GM11168 (cell line): ENCODE measurements around the gene THSD4.
"Not testable (repeated sequence)": the region's sequence is repeated elsewhere in the genome, so short reads cannot be mapped to it uniquely, and the experiment has no call there.

Experiments
- in situ Hi-C: fragments of 300-500 bp; cut with MboI; formaldehyde crosslinking; loops from one replicate; pipeline ENCODE4 v1.12.0; 2022; ENCODE audit warnings: low sequenced_read_pairs; ENCODE audit not compliant: unreplicated experiment

THSD4 gene

DNA sequence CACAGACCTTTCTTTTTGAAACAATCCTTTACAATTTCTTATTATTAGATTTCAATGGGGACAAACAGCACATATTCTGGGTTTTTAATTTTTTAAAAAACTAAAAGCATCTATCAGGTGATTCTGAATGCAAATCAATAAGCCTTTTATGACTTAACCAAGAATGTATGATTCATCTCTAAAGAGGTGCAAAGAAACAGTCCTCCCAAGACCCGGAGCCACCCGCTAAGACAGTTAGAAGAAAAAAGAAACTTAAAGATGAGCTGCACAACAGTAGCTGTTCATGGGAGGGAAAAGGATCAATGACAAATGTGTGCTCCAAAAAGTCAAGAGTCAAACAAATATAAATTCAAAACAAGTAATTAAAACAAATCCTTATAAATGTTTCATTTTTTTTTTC lies 319.5 kb downstream of the THSD4 start:
- in situ Hi-C loops: no loop called here

DNA sequence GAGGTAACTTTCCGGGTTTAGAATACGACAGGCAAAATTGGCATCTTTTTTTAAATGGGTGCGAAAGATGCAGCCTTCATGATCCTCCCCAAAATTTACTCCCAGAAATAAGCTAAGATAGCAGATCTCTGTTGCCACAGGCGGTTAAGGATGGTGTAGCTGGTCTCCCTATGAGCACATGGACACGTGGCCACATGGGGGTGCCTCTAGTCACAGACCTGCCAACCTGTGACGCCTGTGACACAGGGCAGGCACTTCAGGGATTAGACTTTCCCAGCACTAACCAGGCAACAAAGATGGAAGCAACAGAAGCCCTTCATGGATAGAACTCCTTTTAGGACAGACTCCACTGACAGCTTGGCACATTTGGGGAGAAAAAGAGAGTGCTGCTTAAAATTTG lies 320.3 kb downstream of the THSD4 start:
- in situ Hi-C loops: no loop called here

DNA sequence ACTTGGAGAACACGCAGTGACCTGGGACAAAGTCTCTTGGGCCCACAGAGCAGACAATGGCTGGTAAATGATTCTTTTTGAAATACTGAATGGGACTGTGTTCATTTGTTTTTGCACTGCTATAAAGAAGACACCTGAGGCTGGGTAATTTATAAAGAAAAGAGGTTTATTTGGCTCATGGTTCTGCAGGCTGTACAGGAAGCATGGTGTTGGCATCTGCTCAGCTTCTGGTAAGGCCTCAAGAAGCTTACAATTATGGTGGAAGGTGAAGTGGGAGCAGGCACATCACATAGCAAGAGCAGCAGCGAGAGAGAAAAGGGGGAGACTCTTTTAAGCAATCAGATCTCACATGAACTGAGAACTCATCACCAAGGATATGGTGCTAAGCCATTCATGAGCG lies 321.6 kb downstream of the THSD4 start:
- in situ Hi-C loops: no loop called here

GRCh38 chr15:71437404-71437803 lies 322.1 kb downstream of the THSD4 start:
- in situ Hi-C loops: no loop called here

DNA sequence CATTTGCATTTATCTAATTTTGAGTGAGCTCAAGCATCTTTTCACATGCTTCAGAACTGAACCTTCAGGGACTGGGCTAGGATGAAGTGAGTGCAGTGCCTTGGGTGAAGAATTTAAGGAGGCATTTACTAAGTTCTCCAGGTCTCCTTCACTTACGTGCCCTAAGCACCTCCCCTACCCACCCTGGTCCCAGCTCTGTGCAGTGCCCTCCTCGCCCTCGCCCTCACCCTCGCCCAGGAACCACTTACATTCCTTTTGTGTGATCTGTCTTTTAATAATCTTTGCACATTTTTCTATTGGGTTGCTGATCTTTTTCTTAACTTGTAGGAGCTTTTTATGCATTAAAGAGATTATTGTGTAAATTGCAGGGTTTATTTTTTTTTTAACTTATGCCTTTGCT lies 322.6 kb downstream of the THSD4 start:
- in situ Hi-C loops: no loop called here

DNA sequence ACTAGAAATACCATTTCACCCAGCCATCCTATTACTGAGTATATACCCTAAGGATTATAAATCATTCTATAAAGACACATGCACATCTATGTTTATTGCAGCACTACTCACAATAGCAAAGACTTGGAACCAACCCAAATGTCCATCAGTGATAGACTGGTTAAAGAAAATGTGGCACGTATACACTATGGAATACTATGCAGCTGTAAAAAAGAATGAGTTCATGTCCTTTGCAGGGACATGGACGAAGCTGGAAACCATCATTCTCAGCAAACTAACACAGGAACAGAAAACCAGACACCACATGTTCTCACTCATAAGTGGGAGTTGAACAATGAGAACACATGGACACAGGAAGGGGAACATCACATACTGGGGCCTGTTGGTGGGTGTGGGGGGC lies 324.2 kb downstream of the THSD4 start:
- in situ Hi-C loops: not testable (repeated sequence)

GRCh38 chr15:71440489-71441110 lies 325.3 kb downstream of the THSD4 start:
- in situ Hi-C loops: loop anchor here (10.0 kb wide), 2 partner anchors 294 to 466 kb away; no protein-coding TSS in a partner anchor

- in situ Hi-C loops: loop anchor here (10.0 kb wide), 2 partner anchors 291 to 469 kb away; no protein-coding TSS in a partner anchor
Observed at GRCh38 chr15:71443538-71443937, 328.3 kb downstream of the THSD4 start.

- in situ Hi-C loops: loop anchor here (10.0 kb wide), 2 partner anchors 291 to 469 kb away; no protein-coding TSS in a partner anchor
Observed at GRCh38 chr15:71444032-71444810, 328.9 kb downstream of the THSD4 start.

- in situ Hi-C loops: loop anchor here (10.0 kb wide), 2 partner anchors 290 to 470 kb away; no protein-coding TSS in a partner anchor
Observed at GRCh38 chr15:71444866-71445590, 329.8 kb downstream of the THSD4 start.

GRCh38 chr15:71447328-71448250 lies 332.3 kb downstream of the THSD4 start:
- in situ Hi-C loops: loop anchor here (10.0 kb wide), 2 partner anchors 287 to 473 kb away; no protein-coding TSS in a partner anchor

GRCh38 chr15:71448688-71449114 lies 333.4 kb downstream of the THSD4 start:
- in situ Hi-C loops: loop anchor here (10.0 kb wide), 2 partner anchors 286 to 474 kb away; no protein-coding TSS in a partner anchor

DNA sequence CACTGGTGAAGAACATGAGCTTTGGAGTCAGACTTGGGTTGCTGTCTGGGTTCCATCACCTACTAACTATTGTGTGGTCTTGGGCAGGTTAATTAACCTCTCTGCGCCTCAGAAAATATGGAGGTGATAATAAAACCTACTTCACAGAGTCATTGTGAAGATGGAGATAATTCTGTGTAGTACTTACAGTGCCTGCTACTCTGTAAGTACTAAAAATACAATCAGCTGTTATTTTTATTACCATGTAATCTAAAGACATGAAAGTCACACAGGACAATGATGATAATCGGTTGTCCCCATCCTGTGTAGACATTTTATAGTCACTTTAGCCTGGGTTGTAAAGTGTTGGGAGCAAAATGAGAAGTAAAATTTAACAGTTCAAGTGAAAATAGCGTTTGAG lies 334.1 kb downstream of the THSD4 start:
- in situ Hi-C loops: loop anchor here (10.0 kb wide), 2 partner anchors 285 to 475 kb away; no protein-coding TSS in a partner anchor

DNA sequence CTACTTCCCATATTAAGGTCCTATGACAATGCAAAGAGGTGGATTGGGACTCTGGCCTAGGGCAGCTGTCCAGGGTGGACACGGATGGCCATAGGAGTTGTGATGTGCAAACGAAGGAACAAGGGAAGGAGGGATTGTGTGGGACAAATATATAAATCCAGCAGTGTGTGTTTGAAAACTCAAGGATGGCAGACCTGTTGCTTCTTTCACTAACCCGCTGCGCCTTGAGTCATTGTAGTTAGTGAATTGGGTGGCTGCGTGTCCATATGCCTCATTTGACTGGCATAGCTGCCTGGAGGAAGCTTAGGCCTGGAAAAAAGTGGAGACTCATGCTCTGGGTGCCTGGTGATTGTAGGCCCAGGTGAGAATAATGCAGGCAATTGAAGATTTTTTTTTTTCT lies 334.7 kb downstream of the THSD4 start:
- in situ Hi-C loops: loop anchor here (10.0 to 25.0 kb wide), 3 partner anchors 285 to 712 kb away; no protein-coding TSS in a partner anchor

- in situ Hi-C loops: loop anchor here (25.0 kb wide), 1 partner anchor 711 kb away; no protein-coding TSS in a partner anchor
Observed at GRCh38 chr15:71451130-71451529, 335.9 kb downstream of the THSD4 start.

DNA sequence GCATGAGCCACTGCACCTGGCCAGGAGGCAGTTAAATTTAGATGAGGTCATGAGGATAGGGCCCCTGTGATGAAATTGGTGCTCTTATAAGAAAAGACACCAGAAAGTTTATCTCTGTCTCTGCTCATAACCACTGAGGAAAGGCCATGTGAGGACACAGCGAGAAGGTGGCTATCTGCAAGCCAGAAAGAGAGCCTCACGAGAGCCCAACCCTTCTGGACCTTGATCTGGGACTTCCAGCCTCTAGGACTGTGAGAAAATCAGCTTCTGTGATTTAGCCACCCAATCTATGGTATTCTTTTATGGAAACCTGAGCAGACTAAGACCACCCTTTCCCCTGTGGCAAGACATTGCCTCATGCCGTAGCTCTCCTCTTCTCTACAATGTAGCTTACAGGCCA lies 337.6 kb downstream of the THSD4 start:
- in situ Hi-C loops: loop anchor here (25.0 kb wide), 1 partner anchor 709 kb away; no protein-coding TSS in a partner anchor

DNA sequence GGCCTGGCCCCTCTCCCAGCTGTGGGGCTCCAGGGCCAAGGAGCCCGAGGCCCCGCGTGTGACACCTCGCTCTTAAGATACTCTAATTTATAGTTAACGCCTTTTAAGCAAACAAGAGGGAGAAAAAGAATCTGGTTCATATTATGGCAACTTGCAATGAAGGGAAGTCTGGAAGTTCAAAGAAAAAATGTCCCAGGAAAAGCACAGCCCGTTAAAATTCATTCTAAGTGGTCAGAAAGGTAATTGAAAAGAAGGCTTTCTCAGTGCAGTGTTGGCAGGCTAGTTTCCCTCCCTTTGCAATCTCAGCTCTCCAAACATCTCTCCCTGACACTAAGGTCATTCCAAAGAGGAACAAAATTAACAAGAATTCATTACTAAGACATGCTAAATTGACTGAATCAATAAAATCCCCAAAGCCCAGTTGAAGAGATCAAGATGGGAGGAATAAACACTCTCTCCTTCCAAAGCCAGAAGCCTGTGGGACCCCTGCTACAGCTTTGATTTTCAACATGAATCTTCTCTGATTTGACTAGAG lies 339.3 kb downstream of the THSD4 start:
- in situ Hi-C loops: loop anchor here (25.0 kb wide), 1 partner anchor 708 kb away; no protein-coding TSS in a partner anchor

DNA sequence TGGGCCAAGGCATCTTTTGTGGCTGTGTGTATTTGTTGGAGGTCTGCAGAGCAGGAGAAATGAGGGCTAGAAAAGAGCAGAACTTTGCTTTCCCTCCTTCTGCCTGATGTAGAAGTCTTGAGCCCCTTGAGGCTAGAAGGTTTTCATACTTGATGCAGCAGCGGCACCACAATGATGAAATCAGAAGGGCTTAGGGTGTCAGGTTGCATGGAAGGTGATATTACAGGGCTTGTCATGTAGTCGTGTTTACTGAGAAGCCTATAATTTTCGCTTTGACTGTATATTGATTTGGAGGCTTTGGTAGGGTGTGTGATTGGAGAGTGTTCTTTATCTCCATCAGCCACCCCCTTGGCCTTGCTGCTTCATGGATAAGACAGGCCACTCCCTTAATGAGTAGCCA lies 339.8 kb downstream of the THSD4 start:
- in situ Hi-C loops: loop anchor here (25.0 kb wide), 1 partner anchor 707 kb away; no protein-coding TSS in a partner anchor

GRCh38 chr15:71455878-71456277 lies 340.6 kb downstream of the THSD4 start:
- in situ Hi-C loops: loop anchor here (25.0 kb wide), 1 partner anchor 706 kb away; no protein-coding TSS in a partner anchor
